GM19324 (cell line): Measurements from ENCODE around the gene HSD17B1.
"Not testable (repeated sequence)": the region's sequence is repeated elsewhere in the genome, so short reads cannot be mapped to it uniquely, and the experiment has no call there.

ENCODE experiments used
- ATAC-seq: cut with Tn5 transposase; IDR thresholded peaks from one replicate; pipeline ENCODE4 v1.9.1; 2021; ENCODE audit warnings: mild to moderate bottlenecking, moderate library complexity; ENCODE audit not compliant: unreplicated experiment, low FRiP score

The HSD17B1 gene

GRCh38 chr17:42545755-42546505 lies 6.8 kb upstream of the HSD17B1 start:
- ATAC-seq, result not testable (repeated sequence)

DNA sequence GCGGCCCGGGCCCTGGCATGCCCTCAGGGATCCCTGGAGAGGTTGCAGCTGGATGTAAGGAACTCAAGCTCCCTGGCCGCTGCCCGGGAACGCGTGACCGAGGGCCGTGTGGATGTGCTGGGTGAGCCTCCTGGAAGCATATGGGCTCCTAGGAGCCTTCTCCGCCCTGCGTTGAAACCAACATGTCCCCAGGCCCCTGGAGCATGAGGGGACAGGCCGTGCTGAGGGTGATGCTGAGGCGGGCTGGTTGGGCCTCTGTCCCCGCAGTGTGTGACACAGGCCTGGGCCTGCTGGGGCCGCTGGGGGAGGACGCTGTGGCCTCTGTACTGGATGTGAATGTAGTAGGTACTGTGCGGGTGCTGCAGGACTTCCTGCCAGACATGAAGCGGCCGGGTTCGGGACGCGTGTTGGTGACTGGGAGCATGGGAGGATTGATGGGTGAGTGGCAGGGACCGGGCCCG lies 5.7 kb upstream of the HSD17B1 start:
- no peak for ATAC-seq

DNA sequence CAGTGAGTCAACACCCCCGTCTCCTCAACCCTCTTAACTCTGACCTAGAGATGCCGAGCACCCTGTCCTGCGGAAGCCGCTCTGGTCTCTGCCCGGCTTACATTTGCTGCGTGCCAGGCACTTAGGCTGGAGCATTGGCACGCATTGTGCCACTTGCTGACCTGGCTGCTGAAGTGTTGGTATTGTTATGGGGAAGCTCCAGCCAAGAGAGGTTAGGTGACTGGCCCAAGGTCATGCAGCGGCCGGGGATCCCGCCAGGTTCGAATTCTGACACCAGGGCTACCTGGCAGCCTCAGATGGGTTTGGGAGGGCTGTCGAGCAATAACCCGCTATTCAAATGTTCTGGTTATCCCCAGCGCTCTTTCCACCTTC lies 5.0 kb upstream of the HSD17B1 start:
- ATAC-seq, result no peak

DNA sequence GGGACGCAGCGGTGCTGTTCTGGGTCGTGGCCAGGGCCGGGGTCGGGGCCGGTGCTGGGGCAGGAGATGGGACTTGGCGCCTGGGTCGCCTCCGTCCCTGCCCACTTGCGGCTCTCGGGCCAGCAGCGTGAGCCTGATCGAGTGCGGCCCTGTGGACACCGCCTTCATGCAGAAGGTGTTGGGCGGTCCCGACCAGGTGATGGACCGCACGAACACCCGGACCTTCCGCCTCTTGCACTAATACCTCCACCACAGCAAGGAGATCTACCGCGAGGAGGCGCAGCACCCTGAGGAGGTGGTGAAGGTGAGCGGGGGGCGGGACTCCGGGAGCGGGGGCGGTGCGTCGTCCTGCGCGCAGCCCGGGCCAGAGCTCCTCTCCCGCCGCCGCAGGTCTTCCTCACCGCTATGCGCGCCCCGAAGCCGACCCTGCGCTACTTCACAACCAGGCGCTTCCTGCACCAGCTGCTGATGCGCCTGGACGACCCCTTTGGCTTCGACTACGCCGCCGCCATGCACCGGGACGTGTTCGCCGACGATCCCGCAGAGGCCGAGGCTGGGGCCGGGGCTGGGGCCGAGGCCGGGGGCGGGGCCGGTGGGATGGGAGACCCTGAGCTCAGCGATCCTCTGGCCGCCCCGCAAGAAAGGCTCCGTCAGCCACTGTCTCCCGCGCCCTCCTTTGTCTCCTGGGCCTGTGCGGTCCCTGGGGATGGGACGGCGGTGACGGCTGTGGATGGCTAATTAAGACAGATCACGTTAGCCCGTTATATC lies 4.5 kb upstream of the HSD17B1 start:
- ATAC-seq, result peak; percentile 47

DNA sequence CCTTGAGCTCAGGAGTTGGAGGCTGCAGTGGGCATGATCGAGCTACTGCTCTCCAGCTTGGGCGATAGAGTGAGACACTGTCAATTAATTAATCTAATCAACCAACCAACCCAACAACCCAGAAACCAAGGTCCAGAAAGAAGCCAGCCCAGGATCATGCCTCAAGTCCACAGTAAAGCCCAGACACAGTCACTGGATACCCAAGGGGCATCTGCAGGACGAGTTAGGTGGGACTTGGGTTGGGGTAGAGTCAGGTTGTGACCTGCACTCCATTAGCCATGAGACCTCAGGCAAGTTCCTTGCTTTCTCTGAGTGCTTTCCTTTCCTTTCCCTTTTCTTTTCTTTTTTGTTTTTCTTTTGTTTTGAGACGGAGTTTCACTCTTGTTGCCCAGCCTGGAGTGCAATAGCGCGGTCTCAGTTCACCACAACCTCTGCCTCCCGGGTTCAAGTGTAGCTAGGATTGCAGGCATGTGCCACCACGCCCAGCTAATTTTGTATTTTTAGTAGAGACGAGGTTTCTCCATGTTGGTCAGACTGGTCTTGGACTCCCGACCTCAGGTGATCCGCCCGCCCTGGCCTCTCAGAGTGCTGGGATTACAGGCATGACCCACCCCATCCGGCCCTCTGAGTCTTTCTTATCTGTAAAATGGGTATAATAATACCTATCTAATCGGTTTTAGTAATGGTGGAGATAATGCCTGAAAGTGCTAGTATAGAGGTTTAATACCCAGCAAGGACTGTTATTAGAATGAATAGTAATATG lies 3.5 kb upstream of the HSD17B1 start:
- ATAC-seq, result no peak

GRCh38 chr17:42553161-42553818 lies 567 bp downstream of the HSD17B1 start:
- ATAC-seq, result no peak

DNA sequence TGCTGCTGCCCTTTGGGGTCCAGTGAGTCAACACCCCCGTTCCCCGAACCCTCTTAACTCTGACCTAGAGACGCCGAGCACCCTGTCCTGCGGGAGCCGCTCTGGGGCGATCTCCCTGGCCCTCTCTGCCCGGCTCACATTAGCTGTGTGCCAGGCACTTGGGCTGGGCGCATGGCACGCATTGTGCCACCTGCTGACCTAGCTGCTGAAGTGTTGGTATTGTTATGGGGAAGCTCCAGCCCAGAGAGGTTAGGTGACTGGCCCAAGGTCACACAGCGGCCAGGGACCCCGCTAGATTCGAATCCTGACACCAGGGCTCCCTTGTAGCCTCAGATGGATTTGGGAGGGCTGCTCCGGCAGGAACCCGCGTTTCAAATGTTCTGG lies 1.1 kb downstream of the HSD17B1 start:
- no peak for ATAC-seq

DNA sequence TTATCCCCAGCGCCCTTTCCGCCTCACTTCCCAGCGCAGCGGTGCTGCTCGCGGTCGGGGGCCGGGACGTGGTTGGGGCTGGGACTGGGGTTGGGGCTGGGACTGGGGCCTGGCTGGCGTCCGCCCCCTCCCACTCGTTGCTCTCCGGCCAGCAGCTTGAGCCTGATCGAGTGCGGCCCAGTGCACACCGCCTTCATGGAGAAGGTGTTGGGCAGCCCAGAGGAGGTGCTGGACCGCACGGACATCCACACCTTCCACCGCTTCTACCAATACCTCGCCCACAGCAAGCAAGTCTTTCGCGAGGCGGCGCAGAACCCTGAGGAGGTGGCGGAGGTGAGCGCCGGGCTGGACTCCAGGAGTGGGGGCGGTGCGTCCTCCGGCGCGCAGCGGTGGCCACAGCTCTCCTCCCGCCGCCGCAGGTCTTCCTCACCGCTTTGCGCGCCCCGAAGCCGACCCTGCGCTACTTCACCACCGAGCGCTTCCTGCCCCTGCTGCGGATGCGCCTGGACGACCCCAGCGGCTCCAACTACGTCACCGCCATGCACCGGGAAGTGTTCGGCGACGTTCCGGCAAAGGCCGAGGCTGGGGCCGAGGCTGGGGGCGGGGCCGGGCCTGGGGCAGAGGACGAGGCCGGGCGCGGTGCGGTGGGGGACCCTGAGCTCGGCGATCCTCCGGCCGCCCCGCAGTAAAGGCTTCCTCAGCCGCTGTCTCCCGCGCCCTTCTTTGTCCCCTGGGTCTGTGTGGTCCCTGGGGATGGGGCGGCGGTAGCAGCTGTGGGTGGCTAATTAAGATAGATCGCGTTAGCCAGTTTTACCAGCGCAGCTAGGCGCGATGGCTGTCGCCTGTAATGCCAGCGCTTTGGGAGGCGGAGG lies 1.8 kb downstream of the HSD17B1 start:
- peak; percentile 76 for ATAC-seq

DNA sequence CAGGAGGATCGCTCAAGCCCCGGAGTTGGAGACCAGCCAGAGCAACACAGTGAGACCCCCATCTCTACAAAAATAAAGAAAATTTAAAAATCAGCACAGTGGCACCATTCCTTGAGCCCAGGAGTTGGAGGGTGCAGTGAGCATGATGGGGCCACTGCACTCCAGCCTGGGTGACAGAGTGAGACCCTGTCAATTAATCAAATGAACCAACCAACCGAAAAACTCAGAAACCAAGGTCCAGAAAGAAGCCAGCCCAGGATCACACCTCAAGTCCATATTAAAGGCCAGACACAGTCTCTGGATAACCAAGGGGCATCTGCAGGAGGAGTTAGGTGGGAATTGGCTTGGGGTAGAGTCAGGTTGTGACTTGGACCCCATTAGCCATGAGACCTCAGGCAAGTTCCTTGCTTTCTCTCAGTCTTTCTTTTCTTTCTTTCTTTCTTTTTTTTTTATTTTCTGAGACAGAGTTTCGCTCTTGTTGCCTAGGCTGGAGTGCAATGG lies 2.4 kb downstream of the HSD17B1 start:
- no peak for ATAC-seq

DNA sequence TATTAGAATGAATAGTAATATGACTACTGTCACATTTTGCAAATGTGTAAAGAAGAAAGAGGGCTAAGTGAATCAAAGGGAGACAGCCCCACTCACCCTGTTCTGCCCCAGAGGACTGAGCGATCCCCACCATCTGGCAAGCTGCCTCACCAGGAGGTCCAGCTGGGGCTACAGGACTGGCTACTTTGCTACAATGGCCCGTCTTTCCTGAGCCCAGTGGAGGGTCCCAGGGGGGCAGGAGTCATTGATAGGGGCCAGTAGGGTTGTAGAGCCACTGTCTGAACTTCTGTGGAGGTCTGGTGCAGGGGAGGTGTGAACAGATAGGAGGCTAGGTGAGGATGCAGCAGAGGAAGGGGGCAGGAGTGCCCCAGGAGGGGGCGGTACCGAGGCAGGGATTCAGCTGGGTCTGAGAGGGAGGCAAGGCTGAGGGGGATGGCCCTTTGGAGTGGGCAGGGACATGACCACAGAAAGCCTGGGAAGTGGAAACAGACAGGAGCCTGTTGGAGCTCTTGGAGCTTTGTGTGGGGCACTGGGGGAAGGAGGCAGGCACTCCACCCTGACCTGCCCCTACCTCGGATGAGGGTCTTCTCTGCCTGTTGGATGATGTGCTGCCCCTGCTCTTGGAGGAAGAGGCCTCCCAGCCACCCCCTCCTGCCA lies 3.4 kb downstream of the HSD17B1 start:
- ATAC-seq, result not testable (repeated sequence)

DNA sequence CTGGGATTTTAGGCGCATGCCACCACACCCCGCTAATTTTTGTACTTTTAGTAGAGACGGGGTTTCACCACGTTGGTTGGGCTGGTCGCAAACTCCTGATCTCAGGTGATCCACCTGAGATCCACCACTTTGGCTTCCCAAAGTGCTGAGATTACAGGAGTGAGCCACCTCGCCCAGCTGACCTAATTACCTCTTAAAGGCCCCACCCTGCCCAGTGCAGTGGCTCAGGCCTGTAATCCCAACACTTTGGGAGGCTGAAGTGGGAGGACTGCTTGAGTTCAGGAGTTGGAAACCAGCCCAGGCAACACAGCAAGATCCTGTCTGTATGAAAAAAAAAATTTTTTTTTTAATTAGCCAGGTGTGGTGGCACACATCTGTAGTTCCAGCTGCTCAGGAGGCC lies 6.4 kb downstream of the HSD17B1 start:
- ATAC-seq, result no peak

DNA sequence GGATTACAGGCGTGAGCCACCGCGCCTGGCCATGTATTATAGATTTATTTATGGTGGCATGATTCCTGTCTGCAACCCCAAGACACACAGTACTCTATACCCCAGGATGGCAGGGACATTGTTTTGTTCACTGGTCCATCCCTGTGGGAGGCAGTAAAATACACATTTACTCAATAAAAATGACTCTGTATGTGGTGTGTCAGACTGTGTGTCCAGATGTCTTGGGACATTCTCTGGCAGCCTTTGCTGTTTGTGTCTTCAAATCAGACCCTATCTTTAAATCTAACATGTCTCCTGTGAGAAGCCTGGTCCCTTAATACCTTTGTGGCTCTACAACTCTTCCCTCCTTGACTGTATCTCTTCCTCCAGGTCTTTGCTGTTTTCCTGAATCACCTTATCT lies 7.5 kb downstream of the HSD17B1 start:
- ATAC-seq, result no peak

GRCh38 chr17:42561897-42562387 lies 9.2 kb downstream of the HSD17B1 start, which contains the start of gene COASY:
Gene COASY (plus strand): TSS chr17:42562148. CDS start chr17:42562623, 475 bp downstream.
- ATAC-seq, result peak; percentile 61

- no peak for ATAC-seq
These were observed 9.8 kb downstream of the HSD17B1 start for GRCh38 chr17:42562388-42563142.

DNA sequence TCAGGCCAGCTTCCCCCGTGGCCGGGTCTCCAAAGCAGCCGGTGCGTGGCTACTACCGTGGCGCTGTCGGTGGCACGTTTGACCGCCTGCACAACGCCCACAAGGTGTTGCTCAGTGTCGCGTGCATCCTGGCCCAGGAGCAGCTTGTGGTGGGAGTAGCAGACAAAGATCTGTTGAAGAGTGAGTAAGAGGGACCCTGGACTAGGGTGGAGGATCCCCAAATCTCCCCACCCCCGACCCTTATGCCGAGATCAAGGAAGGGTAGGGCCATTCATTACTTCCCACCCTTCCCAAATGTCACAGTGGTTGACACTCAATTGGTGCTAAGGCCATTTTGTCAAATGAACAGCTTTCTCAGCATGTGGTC lies 10.4 kb downstream of the HSD17B1 start:
- no peak for ATAC-seq

DNA sequence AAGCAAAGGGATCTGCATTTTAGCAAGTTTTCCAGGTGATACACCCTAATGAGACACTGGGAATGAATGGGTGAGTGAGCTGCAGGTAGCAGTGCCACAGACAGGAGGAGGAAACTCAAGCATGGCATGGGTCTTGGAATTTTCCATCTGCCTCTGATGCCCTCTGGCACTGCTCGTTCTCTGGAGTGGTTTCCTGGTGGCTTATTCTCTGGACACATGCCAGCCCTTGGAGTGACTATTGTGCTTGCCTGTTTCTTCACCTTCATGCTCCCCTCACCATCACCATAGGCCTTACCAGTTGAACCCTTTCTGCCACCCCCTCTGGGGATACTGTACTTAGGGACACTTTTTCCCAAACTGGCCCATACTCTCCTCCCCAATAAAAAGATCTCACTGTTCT lies 10.8 kb downstream of the HSD17B1 start:
- ATAC-seq, result no peak

DNA sequence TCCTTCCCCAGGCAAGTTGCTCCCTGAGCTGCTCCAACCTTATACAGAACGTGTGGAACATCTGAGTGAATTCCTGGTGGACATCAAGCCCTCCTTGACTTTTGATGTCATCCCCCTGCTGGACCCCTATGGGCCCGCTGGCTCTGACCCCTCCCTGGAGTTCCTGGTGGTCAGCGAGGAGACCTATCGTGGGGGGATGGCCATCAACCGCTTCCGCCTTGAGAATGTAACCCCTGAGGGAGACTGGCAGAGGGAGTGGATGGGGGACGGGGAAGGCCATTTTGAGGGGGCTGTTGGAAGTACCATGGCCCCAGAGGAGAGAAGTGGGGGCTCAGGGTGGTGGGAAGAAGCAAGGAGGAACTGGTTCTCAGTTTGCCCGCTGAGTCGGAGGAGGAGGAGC lies 11.2 kb downstream of the HSD17B1 start:
- no peak for ATAC-seq
